Muscle layer of duodenum (tissue), 2 donors: ENCODE measurements around the gene SYT7.

Experiments used
- H3K27ac ChIP-seq: one replicate; pipeline ENCODE4 v1.7.0; 2013; ENCODE audit warnings: mild to moderate bottlenecking, low read length
- H3K27me3 ChIP-seq: one replicate; pipeline ENCODE4 v1.7.0; 2013; ENCODE audit warnings: low read depth, mild to moderate bottlenecking, control low read depth, low read length
- H3K36me3 ChIP-seq, 2 donors: one replicate each; pipeline ENCODE4 v1.7.0; 2013; ENCODE audit warnings: low read length in 2 of 2, control low read depth in 1 of 2, mild to moderate bottlenecking in 1 of 2; ENCODE audit not compliant: insufficient read depth in 2 of 2, control insufficient read depth in 1 of 2
- H3K4me1 ChIP-seq, 2 donors: one replicate each; pipeline ENCODE4 v1.7.0; 2013; ENCODE audit warnings: low read length in 2 of 2, mild to moderate bottlenecking in 2 of 2, control low read depth in 1 of 2, moderate library complexity in 1 of 2; ENCODE audit not compliant: insufficient read depth in 2 of 2, control insufficient read depth in 1 of 2
- H3K4me3 ChIP-seq, 2 donors: one replicate each; pipeline ENCODE4 v1.7.0; 2013; ENCODE audit warnings: low read length in 2 of 2, low read depth in 1 of 2, mild to moderate bottlenecking in 1 of 2
- H3K9me3 ChIP-seq, 2 donors: one replicate each; pipeline ENCODE4 v1.7.0; 2013; ENCODE audit warnings: low read length in 2 of 2, control low read depth in 1 of 2, mild to moderate bottlenecking in 1 of 2; ENCODE audit not compliant: control insufficient read depth in 1 of 2
- donor health status: healthy.

Gene SYT7

GRCh38 chr11:61497473-61497872, 83.4 kb downstream of the SYT7 start:
- H3K4me1 ChIP-seq: no peaks in the 10 kb centered on the region
- H3K27me3 ChIP-seq: no peaks in the 10 kb centered on the region
- no peaks in the 10 kb centered on the region for H3K9me3 ChIP-seq
- H3K36me3 ChIP-seq: no peaks in the 10 kb centered on the region
- H3K27ac ChIP-seq: no peak overlapping the region
- no peak overlapping the region for H3K4me3 ChIP-seq

- Histone ChIP-seq H3K27ac (no peak overlapping the region), H3K4me3 (no peak overlapping the region), H3K4me1 (no peaks in the 10 kb centered on the region), H3K27me3 (no peaks in the 10 kb centered on the region), H3K36me3 (no peaks in the 10 kb centered on the region), H3K9me3 (no peaks in the 10 kb centered on the region)
Observed at GRCh38 chr11:61496602-61497400, 84.1 kb downstream of the SYT7 start.

DNA sequence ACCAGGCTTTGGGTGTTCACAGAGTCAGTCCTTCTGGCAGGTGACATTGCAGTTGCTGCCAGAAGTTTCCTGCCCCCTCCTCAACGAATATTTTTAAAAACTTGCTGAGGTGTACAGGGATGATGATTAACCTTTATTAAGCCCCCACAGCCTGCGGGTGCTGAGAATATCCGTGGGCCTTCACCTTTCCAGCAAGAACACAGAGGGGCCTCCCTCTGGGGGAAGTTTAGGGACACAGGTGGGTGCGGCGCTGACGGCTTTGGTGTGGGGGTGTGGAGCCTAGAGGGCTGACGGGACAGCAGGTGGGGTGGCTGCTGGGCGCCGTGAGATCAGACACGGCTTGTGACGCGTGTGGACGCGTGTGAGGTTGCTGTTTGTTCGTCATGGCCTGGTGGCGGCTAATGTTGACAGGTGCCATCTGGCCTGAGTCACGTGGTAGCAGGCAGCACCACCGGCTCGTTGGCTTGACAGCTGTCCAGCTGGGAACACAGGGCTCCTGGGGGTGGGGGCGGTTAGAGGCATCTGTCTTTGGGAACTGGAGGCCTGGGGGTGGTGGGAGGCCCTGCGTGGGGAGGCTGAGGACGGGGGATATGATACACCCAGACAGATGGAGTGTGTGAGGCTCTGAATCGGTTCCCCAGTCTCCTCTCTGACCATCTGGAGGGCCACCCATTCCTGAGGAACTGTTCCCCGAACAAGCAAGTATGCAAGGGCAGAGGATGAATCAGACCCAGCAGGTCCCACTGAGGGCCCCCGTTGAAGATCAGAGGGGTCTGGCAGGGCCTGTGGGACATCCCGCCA, 84.9 kb downstream of the SYT7 start:
- Histone ChIP-seq H3K4me1 (no peaks in the 10 kb centered on the region), H3K27me3 (no peaks in the 10 kb centered on the region)

GRCh38 chr11:61494381-61494961, 86.4 kb downstream of the SYT7 start:
- H3K9me3 ChIP-seq: no peaks in the 10 kb centered on the region
- H3K4me1 ChIP-seq: peaks cover 11 to 15% of the 10 kb centered on the region in 2 donors
- no peaks in the 10 kb centered on the region for H3K36me3 ChIP-seq
- H3K4me3 ChIP-seq: no peak overlapping the region
- no peaks in the 10 kb centered on the region for H3K27me3 ChIP-seq
- H3K27ac ChIP-seq: no peak overlapping the region

More for the DNA sequence above, 84.9 kb downstream of the SYT7 start:
- Histone ChIP-seq H3K27ac (no peak overlapping the region), H3K36me3 (no peaks in the 10 kb centered on the region), H3K9me3 (no peaks in the 10 kb centered on the region), H3K4me3 (no peak overlapping the region)

GRCh38 chr11:61491736-61492395, 89.0 kb downstream of the SYT7 start:
- H3K9me3 ChIP-seq: no peaks in the 10 kb centered on the region

GRCh38 chr11:61489833-61490721, 90.8 kb downstream of the SYT7 start:
- peak overlapping the region in 1 of 2 donors; percentile 17 for H3K4me3 ChIP-seq
- no peak overlapping the region for H3K27ac ChIP-seq
- peaks cover 16 to 26% of the 10 kb centered on the region in 2 donors for H3K4me1 ChIP-seq
- H3K27me3 ChIP-seq: no peaks in the 10 kb centered on the region
- H3K36me3 ChIP-seq: peaks cover 0 to 11% of the 10 kb centered on the region in 2 donors
- no peaks in the 10 kb centered on the region for H3K9me3 ChIP-seq

More at GRCh38 chr11:61491736-61492395, 89.0 kb downstream of the SYT7 start:
- Histone ChIP-seq H3K36me3 (peaks cover 0 to 4% of the 10 kb centered on the region in 2 donors), H3K27me3 (no peaks in the 10 kb centered on the region), H3K4me1 (peaks cover 16 to 26% of the 10 kb centered on the region in 2 donors), H3K4me3 (no peak overlapping the region), H3K27ac (no peak overlapping the region)

DNA sequence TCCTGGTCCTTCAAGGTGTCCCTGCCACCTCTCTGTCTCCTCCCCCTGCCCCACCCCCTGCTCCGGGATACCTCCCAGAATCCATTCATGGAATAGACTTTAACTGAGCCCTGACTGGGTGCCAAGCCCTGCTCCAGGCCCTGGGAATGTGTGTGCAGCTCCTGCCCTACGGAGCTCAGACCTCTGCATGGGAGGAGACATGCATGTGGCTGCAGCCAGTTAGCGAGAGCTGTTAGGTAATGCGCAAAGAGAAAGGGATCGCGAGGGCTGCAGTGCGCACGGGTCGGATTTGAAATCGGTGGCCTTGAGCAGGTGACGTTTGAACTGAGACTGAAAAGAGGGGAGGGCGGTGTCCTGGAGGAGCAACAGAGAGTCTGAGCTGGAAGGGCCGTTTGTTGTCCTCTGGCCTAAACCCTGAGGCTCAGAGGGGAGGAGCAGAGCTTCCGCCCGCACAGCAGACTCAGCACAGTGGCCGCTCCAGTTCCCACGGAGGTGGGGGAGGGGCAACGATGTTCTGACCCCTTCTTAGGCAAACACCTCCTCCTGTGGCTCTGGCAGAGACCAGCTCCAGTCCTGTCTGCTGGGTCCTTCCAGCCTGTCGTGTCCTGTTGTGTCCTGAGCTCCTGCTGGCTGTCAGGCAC, 92.1 kb downstream of the SYT7 start:
- H3K9me3 ChIP-seq: no peaks in the 10 kb centered on the region
- H3K4me1 ChIP-seq: peaks cover 16 to 26% of the 10 kb centered on the region in 2 donors
- H3K36me3 ChIP-seq: peaks cover 0 to 11% of the 10 kb centered on the region in 2 donors
- no peak overlapping the region for H3K27ac ChIP-seq
- no peaks in the 10 kb centered on the region for H3K27me3 ChIP-seq
- H3K4me3 ChIP-seq: peak overlapping the region; percentile 30 to 35

DNA sequence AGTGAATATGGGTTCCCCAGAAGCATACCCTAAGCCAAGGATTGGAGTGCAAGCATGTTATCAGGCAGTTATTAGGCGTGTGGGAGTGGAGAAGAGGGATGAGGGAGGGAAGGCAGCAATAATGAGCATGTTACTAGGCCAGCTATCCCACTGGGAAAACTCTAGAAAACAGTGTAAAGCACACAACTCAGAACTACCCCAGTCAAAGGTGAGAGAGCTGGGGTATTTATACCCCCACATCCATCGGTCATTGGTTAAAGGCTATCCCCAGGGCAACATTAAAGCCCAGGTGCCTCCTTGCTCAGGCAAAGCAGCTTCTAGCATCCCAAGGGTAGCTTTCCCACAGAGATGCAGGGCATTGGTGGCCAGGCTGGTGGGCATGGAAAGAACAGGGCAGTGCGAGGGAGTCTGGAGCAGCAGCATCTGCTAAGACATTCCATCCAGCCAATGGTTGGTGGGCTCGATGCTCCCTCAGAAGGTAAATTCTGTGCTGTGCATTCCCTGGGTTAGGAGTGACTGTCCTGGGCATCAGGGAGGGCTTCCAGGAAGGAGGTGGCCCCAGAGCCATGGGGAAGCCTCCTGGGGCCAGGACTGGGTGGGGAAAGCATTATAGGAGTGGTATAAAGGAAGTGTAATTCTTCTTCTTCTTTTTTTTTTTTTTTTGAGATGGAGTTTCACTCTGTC, 93.4 kb downstream of the SYT7 start:
- Histone ChIP-seq H3K27me3 (no peaks in the 10 kb centered on the region), H3K4me3 (no peak overlapping the region), H3K27ac (no peak overlapping the region), H3K4me1 (peaks cover 16 to 26% of the 10 kb centered on the region in 2 donors), H3K36me3 (peaks cover 0 to 11% of the 10 kb centered on the region in 2 donors), H3K9me3 (no peaks in the 10 kb centered on the region)

GRCh38 chr11:61486779-61487178, 94.1 kb downstream of the SYT7 start:
- no peak overlapping the region for H3K27ac ChIP-seq
- H3K4me1 ChIP-seq: peaks cover 16 to 30% of the 10 kb centered on the region in 2 donors
- H3K27me3 ChIP-seq: no peaks in the 10 kb centered on the region
- peaks cover 0 to 11% of the 10 kb centered on the region in 2 donors for H3K36me3 ChIP-seq
- no peaks in the 10 kb centered on the region for H3K9me3 ChIP-seq
- no peak overlapping the region for H3K4me3 ChIP-seq
